Heart right ventricle (tissue), 16 donors: ENCODE measurements around the gene C2CD5. TPM values are rescaled to one million over a fixed set of nuclear protein-coding genes. Genes with fewer than 3 reads are reported as not detected.

Experiments
- ATAC-seq, 8 donors: fragments of 200-7000 bp; cut with Tn5 transposase; one replicate each; pipeline ENCODE4 v1.9.1; 2020; ENCODE audit warnings: mild to moderate bottlenecking in 8 of 8, moderate library complexity in 8 of 8, moderate number of reproducible peaks in 1 of 8
- DNase-seq, 2 donors: peaks; one replicate each; pipeline ENCODE4 v3.0.0-alpha.2; 2020
- H3K27ac ChIP-seq, 10 donors: fragments of 200-600 bp; sonication (generic) in 2 of 10; one replicate each; pipeline versions ENCODE4 v1.5.0 to v1.8.0; 2020 to 2022; ENCODE audit warnings: mild to moderate bottlenecking in 3 of 10
- H3K27me3 ChIP-seq, 7 donors: fragments of 200-600 bp; one replicate each; pipeline ENCODE4 v1.8.0; 2021 to 2022; ENCODE audit warnings: mild to moderate bottlenecking in 2 of 7
- H3K36me3 ChIP-seq, 9 donors: fragments of 200-600 bp; sonication (generic) in 1 of 9; one replicate each; pipeline versions ENCODE4 v1.5.0 to v1.8.0; 2020 to 2022; ENCODE audit warnings: mild to moderate bottlenecking in 2 of 9
- H3K4me1 ChIP-seq, 9 donors: fragments of 200-600 bp; sonication (generic) in 1 of 9; one replicate each; pipeline versions ENCODE4 v1.5.0 to v1.8.0; 2020 to 2022; ENCODE audit warnings: mild to moderate bottlenecking in 4 of 9
- H3K4me3 ChIP-seq, 10 donors: fragments of 200-600 bp; sonication (generic) in 2 of 10; one replicate each; pipeline versions ENCODE4 v1.5.0 to v1.8.0; 2020 to 2022; ENCODE audit warnings: mild to moderate bottlenecking in 7 of 10, moderate library complexity in 2 of 10
- H3K9me3 ChIP-seq, 11 donors: fragments of 200-600 bp in 10 of 11; sonication (generic) in 2 of 11; one replicate each; pipeline versions ENCODE4 v1.5.0 to v1.8.0; 2013 to 2022; ENCODE audit warnings: mild to moderate bottlenecking in 2 of 11, control low read depth in 1 of 11, moderate library complexity in 1 of 11
- CTCF ChIP-seq, 9 donors: fragments of 200-600 bp; sonication (generic) in 2 of 9; IDR thresholded peaks; one replicate each; pipeline versions ENCODE4 v1.5.0 to v1.8.0; 2021 to 2022; ENCODE audit warnings: antibody characterized with exemption in 9 of 9, mild to moderate bottlenecking in 5 of 9, moderate library complexity in 1 of 9
- WGBS, 2 donors: extraction: QIAGEN DNeasy Blood & Tissue Kit; methylation state at CpG; one replicate each; pipeline ENCODE4 v1.1.7; 2013; ENCODE audit warnings: inconsistent platforms in 1 of 2; 5-methylcytosine and 5-hydroxymethylcytosine counted together
- intact Hi-C, 10 donors: fragments of 100-400 bp; cut with DNase I; formaldehyde crosslinking; loops; one replicate each; pipeline versions ENCODE4 v1.11.1 to v1.14.2; 2022
- polyA plus RNA-seq, 2 donors: library from polyadenylated mRNA; stranded (reverse); fragments of 200-250 nt; gene quantifications; one replicate each; pipeline ENCODE4 v1.2.3, GENCODE V29; 2013
- total RNA-seq, 10 donors: library from RNA; stranded (reverse); fragmentation: NEBNext Ultra II Directional in 3 of 10; extraction: Animal tissue kit (Norgen Biotek cat#: 25700) in 3 of 10; gene quantifications; one replicate each; pipeline versions ENCODE4 v1.2.1 to v1.2.4, GENCODE V29; 2021 to 2023
- donor health status: Arrhythmogenic right ventricular cardiomyopathy.
- donor health status: ischemic (EF 13 %, LVEDD 7.1; RV severe dilation, severe dysfunction).
- donor health status: healthy with polysubstance abuse.
- donor health status: DM: no; HTN: yes; CAD: no.
- donor health status: DM: no; HTN: no; CAD: no.
- donor health status: ischemic (EF 25% LVEDD 6.9; RV normal size, moderate dysfunction).
- donor health status: ischemic (EF 25% LVEDD 5.7; RV mildly dilated, moderate dysfunction).
- donor health status: healthy.
- donor health status: DM: yes; HTN: yes; CAD: no.
- donor health status: Ischemic cardiomyopathy.
- donor health status: ischemic (EF 35%, LVEDD 5.7; RV mildly dilated, moderate dysfunction).
- donor health status: nonischemic (EF 11% LVEDD 7.7; RV severe dilation, severe dysfunction).
- donor health status: DM: yes; HTN: yes; CAD: no.
- donor health status: PGD.
- donor health status: ischemic (EF 29% LVEDD 5.4; RV normal size, mild dysfunction).
- donor health status: nonischemic (EF 23%, LVEDD 6.1; RV moderate dilation, normal function).

C2CD5 gene
- total and polyA plus RNA-seq, 12 donors, result 5.0 to 30.2 (median 20.2) TPM

- Histone ChIP-seq H3K4me1 (peaks cover 0 to 10% (median 0%) of the 10 kb centered on the region in 9 donors), H3K9me3 (no peaks in the 10 kb centered on the region), H3K27ac (no peak overlapping the region), H3K27me3 (no peaks in the 10 kb centered on the region), H3K36me3 (peaks cover 0 to 92% (median 21%) of the 10 kb centered on the region in 9 donors), H3K4me3 (no peak overlapping the region)
- DNase-seq, result no peak
- WGBS, 2 donors, result 58 to 64% methylated on average over 3 of the region's 3 CpGs
- no peak for TF ChIP-seq CTCF (IDR thresholded peaks at IDR 0.05)
- intact Hi-C loops, result no loop called here
- no peak for ATAC-seq
These were observed 64.3 kb downstream of the C2CD5 start for GRCh38 chr12:22480016-22480415.

DNA sequence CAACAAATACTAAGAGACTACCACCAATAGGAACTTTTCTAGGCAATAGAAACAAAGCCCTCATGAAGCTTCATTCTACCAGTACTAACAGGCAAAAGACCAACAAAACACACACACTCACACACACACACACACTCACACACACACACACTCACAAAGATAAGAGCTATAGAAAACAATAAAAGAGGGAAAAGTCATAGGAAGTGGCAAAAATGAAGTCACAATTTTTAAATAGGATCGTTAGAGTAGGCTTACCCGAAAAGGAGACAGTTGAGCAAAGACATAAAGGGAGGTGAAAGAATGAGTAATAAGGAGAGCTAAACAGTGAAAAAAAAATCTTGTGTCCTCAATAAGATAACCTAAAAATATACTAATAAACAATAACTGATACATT, 66.5 kb downstream of the C2CD5 start:
- H3K4me1 ChIP-seq, result peaks cover 0 to 10% (median 0%) of the 10 kb centered on the region in 9 donors
- no peak for DNase-seq
- H3K9me3 ChIP-seq, result no peaks in the 10 kb centered on the region
- H3K27ac ChIP-seq, result no peak overlapping the region
- H3K4me3 ChIP-seq, result no peak overlapping the region
- TF ChIP-seq CTCF (IDR thresholded peaks at IDR 0.05), result no peak
- 64 to 70% methylated on average over 2 of the region's 2 CpGs for WGBS, 2 donors
- no peaks in the 10 kb centered on the region for H3K27me3 ChIP-seq
- intact Hi-C loops, result no loop called here
- peaks cover 0 to 92% (median 11%) of the 10 kb centered on the region in 9 donors for H3K36me3 ChIP-seq
- ATAC-seq, result no peak

- ATAC-seq (no peak), DNase-seq (no peak)
- Histone ChIP-seq H3K27ac (no peak overlapping the region), H3K4me3 (no peak overlapping the region), H3K36me3 (peaks cover 0 to 92% (median 11%) of the 10 kb centered on the region in 9 donors), H3K27me3 (no peaks in the 10 kb centered on the region), H3K9me3 (no peaks in the 10 kb centered on the region), H3K4me1 (peaks cover 0 to 10% (median 0%) of the 10 kb centered on the region in 9 donors)
- no peak for TF ChIP-seq CTCF (IDR thresholded peaks at IDR 0.05)
- 58 to 65% methylated on average over 4 of the region's 4 CpGs for WGBS, 2 donors
- intact Hi-C loops, result no loop called here
These were observed 67.0 kb downstream of the C2CD5 start for GRCh38 chr12:22477166-22477893.

DNA sequence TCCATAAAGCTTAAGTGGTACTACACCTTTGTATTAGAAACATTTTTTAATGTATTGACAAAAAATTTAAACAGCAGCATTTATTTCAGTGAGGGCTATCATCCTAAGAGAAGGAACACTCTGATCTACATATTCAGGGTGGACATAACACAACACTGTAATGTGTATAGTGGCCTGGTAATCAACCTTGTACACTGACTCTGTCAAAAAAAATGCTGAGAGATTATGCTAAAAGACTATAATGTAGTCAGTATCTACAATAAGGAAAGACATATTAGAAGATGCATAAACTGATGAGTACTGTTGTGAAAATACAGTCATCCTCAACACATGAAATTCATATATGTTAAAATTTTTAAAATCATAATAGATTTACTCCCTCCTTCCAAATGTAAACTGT, 68.2 kb downstream of the C2CD5 start:
- Histone ChIP-seq H3K27me3 (no peaks in the 10 kb centered on the region), H3K4me3 (no peak overlapping the region), H3K9me3 (no peaks in the 10 kb centered on the region), H3K4me1 (peaks cover 0 to 10% (median 0%) of the 10 kb centered on the region in 9 donors), H3K36me3 (peaks cover 0 to 92% (median 5%) of the 10 kb centered on the region in 9 donors), H3K27ac (no peak overlapping the region)
- no peak for TF ChIP-seq CTCF (IDR thresholded peaks at IDR 0.05)
- ATAC-seq (no peak), DNase-seq (no peak)
- intact Hi-C loops, result no loop called here
